Measurements from ENCODE around the gene TUBA8.
"Not testable (repeated sequence)": the region's sequence is repeated elsewhere in the genome, so short reads cannot be mapped to it uniquely, and the experiment has no call there.

The TUBA8 gene

GRCh38 chr22:18130018-18130417 lies 19.4 kb downstream of the TUBA8 start:
- H3K4me3 ChIP-seq (ENCODE audit: control insufficient read depth, low read depth, low read length): no peak overlapping the region
- DNase-seq (ENCODE audit: low read depth): no peak
- TF ChIP-seq CTCF (IDR thresholded peaks at IDR 0.05; ENCODE audit: control insufficient read depth, insufficient read depth, low read depth, low read length, missing control alignments): no peak

- no peak for DNase-seq (ENCODE audit: low read depth)
- no peak for TF ChIP-seq CTCF (IDR thresholded peaks at IDR 0.05; ENCODE audit: control insufficient read depth, insufficient read depth, low read depth, low read length, missing control alignments)
- no peak overlapping the region for H3K4me3 ChIP-seq (ENCODE audit: control insufficient read depth, low read depth, low read length)
These were observed 20.3 kb downstream of the TUBA8 start for GRCh38 chr22:18130699-18131429.

- no peak for TF ChIP-seq CTCF (IDR thresholded peaks at IDR 0.05; ENCODE audit: control insufficient read depth, insufficient read depth, low read depth, low read length, missing control alignments)
- H3K4me3 ChIP-seq (ENCODE audit: control insufficient read depth, low read depth, low read length): no peak overlapping the region
- DNase-seq (ENCODE audit: low read depth): no peak
These were observed 22.8 kb downstream of the TUBA8 start for GRCh38 chr22:18133452-18133851.

- no peak for TF ChIP-seq CTCF (IDR thresholded peaks at IDR 0.05; ENCODE audit: control insufficient read depth, insufficient read depth, low read depth, low read length, missing control alignments)
- DNase-seq (ENCODE audit: low read depth): no peak
- no peak overlapping the region for H3K4me3 ChIP-seq (ENCODE audit: control insufficient read depth, low read depth, low read length)
These were observed 26.1 kb downstream of the TUBA8 start for GRCh38 chr22:18136563-18137320.

GRCh38 chr22:18141004-18141403 lies 30.4 kb downstream of the TUBA8 start:
- H3K4me3 ChIP-seq (ENCODE audit: control insufficient read depth, low read depth, low read length); DNase-seq (ENCODE audit: low read depth): not testable (repeated sequence)

GRCh38 chr22:18144105-18144504 lies 33.5 kb downstream of the TUBA8 start:
- DNase-seq (ENCODE audit: low read depth): no peak
- no peak for TF ChIP-seq CTCF (IDR thresholded peaks at IDR 0.05; ENCODE audit: control insufficient read depth, insufficient read depth, low read depth, low read length, missing control alignments)
- no peak overlapping the region for H3K4me3 ChIP-seq (ENCODE audit: control insufficient read depth, low read depth, low read length)

- DNase-seq (ENCODE audit: low read depth): no peak
- no peak for TF ChIP-seq CTCF (IDR thresholded peaks at IDR 0.05; ENCODE audit: control insufficient read depth, insufficient read depth, low read depth, low read length, missing control alignments)
These were observed 35.2 kb downstream of the TUBA8 start for GRCh38 chr22:18145676-18146388.

More at GRCh38 chr22:18145676-18146388, 35.2 kb downstream of the TUBA8 start:
- no peak overlapping the region for H3K4me3 ChIP-seq (ENCODE audit: control insufficient read depth, low read depth, low read length)
